GM19455 (cell line): ENCODE results near the gene PLEKHG2.
"Not testable (repeated sequence)": the region's sequence is repeated elsewhere in the genome, so short reads cannot be mapped to it uniquely, and the experiment has no call there.

ENCODE experiments used
- ATAC-seq: cut with Tn5 transposase; IDR thresholded peaks from one replicate; pipeline ENCODE4 v1.9.1; 2021; ENCODE audit not compliant: unreplicated experiment

The PLEKHG2 gene, protein sequence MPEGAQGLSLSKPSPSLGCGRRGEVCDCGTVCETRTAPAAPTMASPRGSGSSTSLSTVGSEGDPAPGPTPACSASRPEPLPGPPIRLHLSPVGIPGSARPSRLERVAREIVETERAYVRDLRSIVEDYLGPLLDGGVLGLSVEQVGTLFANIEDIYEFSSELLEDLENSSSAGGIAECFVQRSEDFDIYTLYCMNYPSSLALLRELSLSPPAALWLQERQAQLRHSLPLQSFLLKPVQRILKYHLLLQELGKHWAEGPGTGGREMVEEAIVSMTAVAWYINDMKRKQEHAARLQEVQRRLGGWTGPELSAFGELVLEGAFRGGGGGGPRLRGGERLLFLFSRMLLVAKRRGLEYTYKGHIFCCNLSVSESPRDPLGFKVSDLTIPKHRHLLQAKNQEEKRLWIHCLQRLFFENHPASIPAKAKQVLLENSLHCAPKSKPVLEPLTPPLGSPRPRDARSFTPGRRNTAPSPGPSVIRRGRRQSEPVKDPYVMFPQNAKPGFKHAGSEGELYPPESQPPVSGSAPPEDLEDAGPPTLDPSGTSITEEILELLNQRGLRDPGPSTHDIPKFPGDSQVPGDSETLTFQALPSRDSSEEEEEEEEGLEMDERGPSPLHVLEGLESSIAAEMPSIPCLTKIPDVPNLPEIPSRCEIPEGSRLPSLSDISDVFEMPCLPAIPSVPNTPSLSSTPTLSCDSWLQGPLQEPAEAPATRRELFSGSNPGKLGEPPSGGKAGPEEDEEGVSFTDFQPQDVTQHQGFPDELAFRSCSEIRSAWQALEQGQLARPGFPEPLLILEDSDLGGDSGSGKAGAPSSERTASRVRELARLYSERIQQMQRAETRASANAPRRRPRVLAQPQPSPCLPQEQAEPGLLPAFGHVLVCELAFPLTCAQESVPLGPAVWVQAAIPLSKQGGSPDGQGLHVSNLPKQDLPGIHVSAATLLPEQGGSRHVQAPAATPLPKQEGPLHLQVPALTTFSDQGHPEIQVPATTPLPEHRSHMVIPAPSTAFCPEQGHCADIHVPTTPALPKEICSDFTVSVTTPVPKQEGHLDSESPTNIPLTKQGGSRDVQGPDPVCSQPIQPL (N-terminal part only)

DNA sequence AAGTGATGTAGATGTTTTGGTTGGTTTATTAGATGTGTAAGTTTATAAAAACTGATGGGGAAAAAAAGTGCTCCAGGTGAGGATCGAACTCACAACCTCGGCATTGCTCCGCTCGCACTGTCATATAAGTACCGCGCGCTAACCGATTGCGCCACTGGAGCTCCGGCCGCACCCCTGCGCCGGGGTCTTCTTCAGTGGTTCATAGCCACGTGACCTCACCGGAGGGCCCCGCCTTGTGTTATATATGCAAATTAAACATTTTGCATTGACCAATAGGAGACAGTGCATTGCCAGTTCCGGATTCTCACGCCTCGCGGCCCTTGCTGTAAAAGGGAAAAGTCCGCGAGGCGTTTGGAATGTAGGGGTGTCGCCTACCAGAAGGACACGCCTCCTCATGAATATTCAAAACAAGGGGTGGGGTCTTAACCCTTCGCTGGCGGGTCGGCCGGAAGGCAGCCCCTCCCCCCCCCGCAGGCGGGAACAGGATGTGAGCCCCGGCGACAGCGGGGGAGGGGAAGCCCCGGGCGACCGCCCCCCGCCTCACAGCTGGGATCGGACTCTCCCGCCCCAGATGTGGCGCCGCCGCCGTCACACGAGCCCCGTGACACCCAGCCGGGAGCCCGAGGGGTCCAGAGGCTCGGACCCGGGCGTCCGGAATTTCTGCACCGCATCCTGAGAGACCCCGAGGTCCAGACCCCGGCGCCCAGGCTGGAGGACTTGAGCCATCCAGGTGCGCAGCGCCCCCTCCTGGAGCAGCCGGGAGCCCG lies at the start of gene PLEKHG2:
Gene PLEKHG2 (plus strand): TSS at position 570 of the 767 bp plus-strand sequence. CDS start 1,418 bp downstream, outside the sequence.
- peak; percentile 63 for ATAC-seq

- no peak for ATAC-seq
Observed at GRCh38 chr19:39362682-39363657, 49.5 kb upstream of the PLEKHG2 start.

- ATAC-seq, result no peak
Observed at GRCh38 chr19:39363901-39364457, 48.5 kb upstream of the PLEKHG2 start.

GRCh38 chr19:39365531-39365930 lies 46.9 kb upstream of the PLEKHG2 start:
- ATAC-seq, result no peak

DNA sequence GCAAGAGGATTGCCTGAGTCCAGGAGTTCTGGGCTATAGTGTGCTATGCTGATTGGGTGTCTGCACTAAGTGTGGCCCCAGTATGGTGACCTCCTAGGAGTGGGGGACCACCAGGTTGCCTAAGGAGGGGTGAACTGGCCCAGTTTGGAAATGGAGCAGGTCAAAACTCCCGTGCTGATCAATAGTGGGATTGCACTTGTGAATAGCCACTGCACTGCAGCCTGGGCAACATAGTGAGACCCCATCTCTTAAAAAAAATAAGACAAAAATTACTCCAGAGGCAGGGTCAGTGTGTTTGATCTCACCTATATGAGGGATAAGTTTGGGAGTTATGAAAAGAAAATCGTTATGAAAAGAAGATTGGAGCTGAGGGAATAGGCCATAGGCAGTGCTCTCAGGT lies 43.3 kb upstream of the PLEKHG2 start:
- no peak for ATAC-seq

DNA sequence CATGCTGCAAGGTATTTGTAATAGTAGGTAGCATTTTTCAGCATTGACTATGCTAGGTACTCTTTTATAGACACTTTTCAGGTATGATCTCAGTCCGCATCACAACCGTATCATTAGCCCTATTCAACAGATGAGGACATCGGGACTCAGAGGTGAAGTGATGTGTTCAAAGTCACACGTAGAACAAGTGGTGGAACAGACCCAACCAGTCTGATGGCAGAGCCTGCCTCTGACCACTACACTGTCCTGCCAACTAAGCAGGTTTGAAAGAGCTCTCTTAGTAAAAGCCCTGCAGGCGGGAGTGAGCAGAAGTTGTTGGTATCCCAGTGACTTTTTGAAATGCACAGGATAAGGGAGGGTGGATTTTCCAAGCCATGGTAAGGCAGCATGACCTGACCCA lies 41.7 kb upstream of the PLEKHG2 start:
- ATAC-seq, result no peak

- no peak for ATAC-seq
Observed at GRCh38 chr19:39372047-39372802, 40.2 kb upstream of the PLEKHG2 start.

DNA sequence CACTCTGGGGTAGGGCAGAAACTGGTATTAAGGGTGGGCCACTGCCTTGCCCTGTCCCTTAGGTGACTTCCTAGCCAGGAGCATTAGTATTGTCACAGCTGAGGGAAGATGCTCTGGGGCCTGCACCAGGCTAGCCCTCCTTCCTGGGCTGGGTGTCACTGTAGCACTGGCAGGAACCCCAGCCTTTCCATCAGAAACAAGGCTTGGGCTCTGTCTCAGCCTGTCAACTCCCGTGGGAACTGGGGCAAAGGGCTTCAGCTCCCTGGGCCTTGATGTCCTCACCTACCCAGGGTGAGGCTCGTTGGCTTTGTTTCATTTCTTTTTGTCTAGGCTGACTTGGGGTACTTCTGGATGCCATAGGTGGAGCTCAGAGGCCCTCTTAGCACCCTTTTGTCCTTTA lies 39.5 kb upstream of the PLEKHG2 start:
- no peak for ATAC-seq

- no peak for ATAC-seq
Observed at GRCh38 chr19:39375929-39376328, 36.5 kb upstream of the PLEKHG2 start.

DNA sequence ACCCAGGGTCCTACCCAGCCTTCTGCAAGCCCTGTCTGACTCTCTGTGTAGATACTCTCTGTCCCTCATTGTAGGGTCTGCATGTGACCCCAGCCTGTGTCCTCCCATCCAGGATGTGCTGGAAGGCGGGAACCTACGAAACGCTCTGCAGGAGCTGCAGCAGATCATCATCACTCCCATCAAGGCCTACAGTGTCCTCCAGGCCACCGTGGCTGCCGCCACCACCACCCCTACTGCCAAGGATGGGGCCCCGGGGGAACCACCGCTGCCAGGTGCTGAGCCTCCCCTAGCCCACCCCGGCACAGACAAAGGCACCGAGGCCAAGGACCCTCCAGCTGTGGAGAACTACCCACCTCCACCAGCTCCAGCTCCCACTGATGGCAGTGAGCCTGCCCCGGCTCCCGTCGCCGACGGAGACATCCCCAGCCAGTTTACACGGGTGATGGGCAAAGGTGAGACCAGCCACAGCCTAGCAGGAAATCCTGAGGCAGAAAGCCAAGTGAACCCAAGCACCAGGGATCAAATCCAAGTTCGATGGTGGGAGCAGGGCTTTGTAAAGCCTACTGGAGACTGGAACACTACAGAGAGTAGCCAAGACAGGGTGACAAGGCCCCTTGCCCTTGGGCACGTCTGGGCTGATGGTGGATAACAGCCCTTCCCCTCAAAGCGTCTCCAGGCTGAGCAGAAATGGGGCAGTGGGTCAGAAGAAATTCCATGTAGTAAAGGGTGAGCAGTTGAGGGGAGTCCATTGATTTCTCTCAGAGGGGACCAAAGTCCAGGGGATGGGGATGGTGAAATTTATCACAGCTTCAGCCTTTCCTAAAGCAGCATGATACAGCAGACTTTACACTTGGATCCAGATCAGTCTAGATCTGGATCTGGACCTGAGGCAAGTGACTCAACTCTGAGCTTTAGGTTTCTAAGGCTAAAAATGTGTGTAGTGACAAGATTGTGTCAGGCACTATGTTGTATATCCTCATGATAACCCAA lies 34.8 kb upstream of the PLEKHG2 start:
- ATAC-seq, result no peak

DNA sequence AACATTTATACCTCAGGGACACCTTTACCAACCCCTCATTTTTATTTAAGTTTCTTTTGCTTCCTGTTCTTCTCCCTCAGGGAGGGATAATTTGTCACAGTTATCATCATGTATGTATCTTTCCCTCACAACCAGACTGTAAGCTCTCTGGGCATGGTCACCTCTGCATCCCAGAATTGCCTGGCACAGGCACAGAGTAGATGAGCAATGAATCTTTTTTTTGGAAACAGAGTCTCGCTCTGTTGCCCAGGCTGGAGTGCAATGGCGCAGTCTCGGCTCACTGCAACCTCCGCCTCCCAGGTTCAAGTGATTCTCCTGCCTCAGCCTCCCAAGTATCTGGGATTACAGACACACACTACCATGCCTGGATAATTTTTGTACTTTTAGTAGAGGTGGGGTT lies 33.1 kb upstream of the PLEKHG2 start:
- ATAC-seq, result not testable (repeated sequence)

DNA sequence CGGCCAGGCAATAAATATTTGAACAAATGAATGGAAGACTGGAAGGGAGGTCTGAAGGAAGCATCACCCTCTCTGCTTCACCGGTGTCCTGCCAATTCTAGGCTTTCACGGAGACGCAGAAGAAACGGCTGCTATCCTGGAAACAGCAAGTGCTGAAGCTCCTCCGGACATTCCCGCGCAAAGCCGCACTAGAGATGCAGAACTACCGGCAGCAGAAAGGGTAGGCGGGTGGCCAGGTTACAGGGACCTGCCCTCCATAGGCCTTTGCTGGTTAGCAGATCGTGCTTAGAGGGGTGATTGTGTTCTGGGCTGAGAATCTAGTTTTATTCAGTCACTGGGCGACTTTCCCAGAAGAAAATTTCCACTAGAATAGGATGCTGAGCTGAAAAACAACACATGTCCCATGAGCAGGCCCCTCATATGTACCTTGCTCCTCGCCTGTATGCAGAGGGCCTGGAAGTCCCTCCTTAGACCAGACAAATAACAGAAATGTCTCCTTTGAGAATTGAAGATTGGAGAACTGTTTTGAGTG lies 32.5 kb upstream of the PLEKHG2 start:
- no peak for ATAC-seq

DNA sequence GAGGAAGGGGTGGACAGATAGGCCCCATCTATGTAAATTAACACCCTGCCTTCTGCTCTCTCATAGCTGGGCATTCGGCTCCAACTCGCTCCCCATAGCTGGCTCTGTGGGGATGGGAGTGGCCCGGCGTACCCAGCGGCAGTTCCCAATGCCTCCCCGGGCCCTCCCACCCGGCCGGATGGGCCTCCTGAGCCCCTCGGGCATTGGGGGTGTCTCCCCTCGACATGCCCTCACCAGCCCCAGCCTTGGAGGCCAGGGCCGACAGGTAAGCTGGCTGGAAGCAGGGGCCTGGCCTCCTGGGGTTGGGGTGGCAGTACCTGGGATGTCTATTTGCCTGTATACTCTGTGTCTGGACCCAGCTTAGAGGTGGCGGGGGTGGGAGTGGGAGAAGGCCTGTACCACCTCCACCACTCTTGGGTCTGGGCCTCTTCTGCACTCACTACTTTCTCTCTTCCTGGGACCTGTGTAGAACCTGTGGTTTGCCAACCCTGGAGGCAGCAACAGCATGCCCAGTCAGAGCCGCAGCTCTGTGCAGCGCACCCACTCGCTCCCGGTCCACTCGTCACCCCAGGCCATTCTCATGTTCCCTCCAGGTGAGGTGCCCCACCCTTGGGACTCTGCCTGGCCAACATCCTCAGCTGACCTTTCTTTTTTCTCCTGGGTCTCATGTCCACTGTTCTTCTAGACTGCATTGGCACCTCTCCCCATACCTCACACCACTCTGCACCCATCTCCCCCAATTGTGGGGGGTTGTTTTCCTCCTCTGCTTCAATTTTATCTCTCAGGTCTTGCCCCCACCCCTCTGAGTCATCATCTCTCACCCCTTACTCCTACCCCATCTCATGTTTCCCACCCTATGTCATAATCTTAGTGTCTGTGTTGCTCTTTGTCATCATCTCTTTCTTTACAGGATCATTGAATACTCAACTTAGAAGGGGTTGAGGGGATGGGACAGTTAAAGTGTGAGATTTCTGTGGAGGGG lies 31.7 kb upstream of the PLEKHG2 start:
- no peak for ATAC-seq

GRCh38 chr19:39381910-39382611 lies 30.4 kb upstream of the PLEKHG2 start:
- no peak for ATAC-seq
